A673 (cell line): ENCODE measurements around the gene UBL7. TPM values are rescaled to one million over a fixed set of nuclear protein-coding genes. Genes with fewer than 3 reads are reported as not detected.

Experiments
- BruUV-seq: library from RNA; stranded (reverse); fragments of 400-500 nt; replicated peaks from 2 replicates; lab custom pipeline; 2021; lab: Mats Ljungman, UMichigan
- CTCF ChIA-PET: fragments of 300-600 bp; sonication (Branson Sonifier 250); formaldehyde crosslinking; loops from one replicate; lab custom pipeline; 2022; ENCODE audit warnings: antibody characterized with exemption; lab: Charles Lee
- POLR2A ChIA-PET: fragments of 300-600 bp; sonication (Branson Sonifier 250); formaldehyde crosslinking; loops from one replicate; lab custom pipeline; 2022; ENCODE audit warnings: antibody characterized with exemption; ENCODE audit not compliant: low non-redundant PET; lab: Charles Lee
- DNase-seq: peaks from one replicate; pipeline ENCODE4 v3.0.0-alpha.2; 2015; ENCODE audit warnings: low spot score
- H3K27ac ChIP-seq: fragments of 200-600 bp; sonication (generic); 2 replicates; pipeline ENCODE4 v1.5.1; 2016; ENCODE audit warnings: mixed run types, low read depth, mild to moderate bottlenecking, mixed read lengths, antibody characterized with exemption, low read length; ENCODE audit not compliant: poor library complexity, severe bottlenecking
- H3K27me3 ChIP-seq: fragments of 200-600 bp; sonication (generic); replicated peaks from 2 replicates; pipeline ENCODE4 v1.6.1; 2017; ENCODE audit warnings: mixed run types, low read depth, mild to moderate bottlenecking, mixed read lengths, antibody characterized with exemption, low read length; ENCODE audit not compliant: insufficient read depth, poor library complexity
- H3K36me3 ChIP-seq: fragments of 200-600 bp; sonication (generic); 2 replicates; pipeline ENCODE4 v1.6.1; 2016; ENCODE audit warnings: mixed run types, mild to moderate bottlenecking, mixed read lengths, antibody characterized with exemption, low read length; ENCODE audit not compliant: insufficient read depth, poor library complexity, severe bottlenecking
- H3K4me1 ChIP-seq: fragments of 200-600 bp; sonication (generic); 2 replicates; pipeline ENCODE4 v1.6.1; 2017; ENCODE audit warnings: mixed run types, mild to moderate bottlenecking, mixed read lengths, antibody characterized with exemption, low read length; ENCODE audit not compliant: insufficient read depth, poor library complexity, severe bottlenecking
- H3K4me3 ChIP-seq: fragments of 200-600 bp; sonication (generic); 2 replicates; pipeline ENCODE4 v1.5.1; 2016; ENCODE audit warnings: low read depth, mixed run types, mild to moderate bottlenecking, mixed read lengths, low read length; ENCODE audit not compliant: poor library complexity, severe bottlenecking
- H3K9me3 ChIP-seq: fragments of 200-600 bp; sonication (generic); 2 replicates; pipeline ENCODE4 v1.6.1; 2016; ENCODE audit warnings: mixed run types, low read depth, mild to moderate bottlenecking, mixed read lengths, antibody characterized with exemption, low read length; ENCODE audit not compliant: poor library complexity, severe bottlenecking
- EZH2 ChIP-seq: fragments of 200-600 bp; sonication (generic); IDR thresholded peaks from 2 replicates; pipeline ENCODE4 v1.6.1; 2017; ENCODE audit warnings: borderline replicate concordance, low read depth, mild to moderate bottlenecking, mixed read lengths, antibody characterized with exemption, low read length; ENCODE audit not compliant: poor library complexity, severe bottlenecking
- intact Hi-C: fragments of 100-400 bp; cut with micrococcal nuclease; formaldehyde crosslinking; loops from one replicate; pipeline ENCODE4 v1.10.0; 2022; ENCODE audit not compliant: unreplicated experiment
- total RNA-seq: library from RNA; stranded (reverse); gene quantifications from 2 replicates; pipeline ENCODE4 v1.2.3, GENCODE V29; 2021
- TF ChIP-seq, protein P1 (sequence below): fragments of 300-800, 200-600 bp; sonication (generic); conservative IDR thresholded peaks from 2 replicates; pipeline ENCODE4 v1.5.1; 2017; ENCODE audit warnings: low read depth, mild to moderate bottlenecking, antibody characterized with exemption, low read length, moderate library complexity, mixed read lengths

Gene UBL7
- total RNA-seq, 1 experiment from 2014 or later = 72.5 TPM

DNA sequence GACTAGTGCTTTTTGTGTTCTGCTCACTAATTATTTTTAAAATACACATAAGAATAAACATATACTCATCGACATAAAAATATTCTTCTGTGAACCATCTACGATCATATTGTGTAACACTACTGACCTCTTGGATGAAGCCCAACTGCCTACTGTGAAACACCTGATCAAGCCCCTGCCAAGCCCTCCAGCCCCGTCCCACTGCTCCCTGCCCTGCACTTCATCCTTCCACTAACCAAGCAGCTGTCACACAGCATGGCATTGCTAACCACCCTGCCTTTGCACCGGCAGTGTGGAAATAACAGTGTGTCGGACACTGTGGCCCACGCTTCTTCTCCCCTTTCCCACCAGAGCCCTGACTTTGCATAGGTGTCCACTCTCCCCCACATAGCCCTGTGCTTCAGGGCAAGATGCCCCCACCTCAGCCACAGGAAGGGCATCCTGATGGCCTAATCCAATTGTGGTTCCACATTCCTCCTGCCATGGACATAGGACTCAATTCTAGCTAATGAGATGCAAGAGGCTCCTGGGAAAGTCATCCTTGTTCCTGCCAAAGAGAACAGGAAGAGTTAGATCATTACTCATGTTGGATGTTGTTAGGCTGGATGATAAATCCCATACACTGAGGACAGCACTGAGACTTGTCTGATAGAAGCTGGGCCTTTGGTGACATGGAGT, 45.0 kb upstream of the UBL7 start:
- ChIA-PET POLR2A (no interaction called here), CTCF (no interaction called here)
- BruUV-seq = no TSS peak
- DNase-seq = no peak
- H3K36me3 ChIP-seq = no peaks in the 10 kb centered on the region
- H3K27me3 ChIP-seq = no peaks in the 10 kb centered on the region
- no peak for TF ChIP-seq EZH2
- TF ChIP-seq, protein P1, sequence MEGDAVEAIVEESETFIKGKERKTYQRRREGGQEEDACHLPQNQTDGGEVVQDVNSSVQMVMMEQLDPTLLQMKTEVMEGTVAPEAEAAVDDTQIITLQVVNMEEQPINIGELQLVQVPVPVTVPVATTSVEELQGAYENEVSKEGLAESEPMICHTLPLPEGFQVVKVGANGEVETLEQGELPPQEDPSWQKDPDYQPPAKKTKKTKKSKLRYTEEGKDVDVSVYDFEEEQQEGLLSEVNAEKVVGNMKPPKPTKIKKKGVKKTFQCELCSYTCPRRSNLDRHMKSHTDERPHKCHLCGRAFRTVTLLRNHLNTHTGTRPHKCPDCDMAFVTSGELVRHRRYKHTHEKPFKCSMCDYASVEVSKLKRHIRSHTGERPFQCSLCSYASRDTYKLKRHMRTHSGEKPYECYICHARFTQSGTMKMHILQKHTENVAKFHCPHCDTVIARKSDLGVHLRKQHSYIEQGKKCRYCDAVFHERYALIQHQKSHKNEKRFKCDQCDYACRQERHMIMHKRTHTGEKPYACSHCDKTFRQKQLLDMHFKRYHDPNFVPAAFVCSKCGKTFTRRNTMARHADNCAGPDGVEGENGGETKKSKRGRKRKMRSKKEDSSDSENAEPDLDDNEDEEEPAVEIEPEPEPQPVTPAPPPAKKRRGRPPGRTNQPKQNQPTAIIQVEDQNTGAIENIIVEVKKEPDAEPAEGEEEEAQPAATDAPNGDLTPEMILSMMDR = no peak
- no peak overlapping the region for H3K27ac ChIP-seq
- no peaks in the 10 kb centered on the region for H3K9me3 ChIP-seq
- intact Hi-C loops = no loop called here
- no peaks in the 10 kb centered on the region for H3K4me1 ChIP-seq
- no peak overlapping the region for H3K4me3 ChIP-seq

DNA sequence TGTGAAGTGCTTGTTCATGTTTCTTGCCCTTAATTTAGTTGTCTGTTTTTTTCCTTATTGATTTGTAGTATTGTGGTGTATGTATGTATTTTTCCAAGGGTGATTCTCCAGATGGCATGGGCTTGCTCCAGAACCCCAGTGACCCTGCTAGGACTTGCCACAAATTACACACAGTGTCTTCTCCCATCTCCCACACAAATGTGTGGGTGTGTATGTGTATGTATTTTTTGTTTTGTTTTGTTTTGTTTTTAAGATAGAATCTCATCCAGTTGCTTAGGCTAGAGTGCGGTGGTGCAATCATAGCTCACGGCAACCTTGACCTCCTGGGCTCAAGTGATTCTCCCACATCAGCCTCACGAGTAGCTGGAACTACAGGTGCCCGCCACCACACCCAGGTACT, 43.9 kb upstream of the UBL7 start:
- no peaks in the 10 kb centered on the region for H3K36me3 ChIP-seq
- H3K9me3 ChIP-seq = no peaks in the 10 kb centered on the region
- BruUV-seq = no TSS peak
- no peaks in the 10 kb centered on the region for H3K4me1 ChIP-seq
- DNase-seq = no peak
- TF ChIP-seq, protein P1 = no peak
- no peak for TF ChIP-seq EZH2
- no peaks in the 10 kb centered on the region for H3K27me3 ChIP-seq
- ChIA-PET CTCF (no interaction called here), POLR2A (no interaction called here)
- intact Hi-C loops = no loop called here
- no peak overlapping the region for H3K27ac ChIP-seq
- no peak overlapping the region for H3K4me3 ChIP-seq

GRCh38 chr15:74504418-74504817, 43.5 kb upstream of the UBL7 start:
- H3K27ac ChIP-seq = no peak overlapping the region
- no peak overlapping the region for H3K4me3 ChIP-seq
- H3K9me3 ChIP-seq = no peaks in the 10 kb centered on the region
- TF ChIP-seq, protein P1 = no peak
- TF ChIP-seq EZH2 = no peak
- no TSS peak for BruUV-seq
- DNase-seq = no peak
- POLR2A ChIA-PET = no interaction called here
- no peaks in the 10 kb centered on the region for H3K4me1 ChIP-seq
- H3K27me3 ChIP-seq = no peaks in the 10 kb centered on the region
- CTCF ChIA-PET = no interaction called here
- no peaks in the 10 kb centered on the region for H3K36me3 ChIP-seq
- intact Hi-C loops = no loop called here
